ENCODE results near the gene FARS2.

- TF ChIP-seq CTCF (IDR thresholded peaks at IDR 0.05) (no peak), POLR2AphosphoS5 (IDR thresholded peaks at IDR 0.05) (no peak), POLR2A (IDR thresholded peaks at IDR 0.05) (no peak)
These were observed 294.7 kb downstream of the FARS2 start for GRCh38 chr6:5556011-5556410.
